Measurements from ENCODE around the gene INSL3. TPM values are rescaled to one million over a fixed set of nuclear protein-coding genes. Genes with fewer than 3 reads are reported as not detected.

Gene INSL3
- total and polyA plus RNA-seq, 2 of the 13 experiments (the other 11 are each of a cell fraction or from before 2014, with no cell fraction given), result 0.30 TPM; not detected in 1

DNA sequence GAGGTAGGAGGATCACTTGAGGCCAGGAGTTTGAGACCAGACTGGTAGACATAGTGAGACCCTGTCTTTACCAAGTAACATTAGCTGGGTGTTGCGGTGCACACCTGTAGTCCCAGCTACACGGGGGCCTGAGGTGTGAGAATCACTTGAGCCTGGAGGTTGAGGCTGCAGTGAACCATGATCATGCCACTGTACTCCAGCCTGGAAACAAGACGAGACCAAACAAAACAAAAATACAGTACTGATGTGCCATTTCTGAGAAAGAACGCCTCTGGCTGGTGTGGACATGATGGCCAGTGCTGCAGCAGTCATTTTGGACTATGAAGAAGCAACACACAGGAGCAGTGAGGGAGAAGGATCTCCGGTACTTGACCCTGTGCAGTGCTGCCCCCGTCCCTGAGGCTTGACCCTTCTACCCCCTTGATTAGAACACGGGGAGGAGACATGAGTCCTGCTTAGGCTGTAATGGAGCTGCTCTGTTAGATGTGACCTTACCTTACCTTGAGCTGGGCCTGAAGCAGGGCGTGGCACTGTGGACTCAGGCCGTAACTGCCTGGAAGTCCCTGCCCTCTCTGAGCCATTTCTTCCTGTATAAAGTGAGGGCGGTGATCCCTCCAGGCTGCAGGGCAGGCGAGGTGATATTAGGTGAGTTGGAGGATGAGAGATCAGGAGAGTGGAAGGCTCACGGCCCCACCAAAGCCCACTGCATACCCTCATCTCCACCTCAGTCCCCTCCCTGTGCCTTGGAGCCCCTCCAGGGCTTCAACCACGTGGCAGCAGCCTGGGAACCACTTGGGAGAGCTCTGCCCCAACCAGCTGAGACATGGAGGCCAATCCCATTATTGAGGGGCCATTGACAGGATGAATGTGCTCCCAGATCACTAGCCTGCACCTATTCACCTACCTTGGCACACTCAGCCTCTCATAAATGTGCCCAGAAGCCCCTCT is 44.3 kb upstream of the INSL3 start (continued):
- TF ChIP-seq ZNF576 (CRISPR knock-in tag; IDR thresholded peaks at IDR 0.05) (no peak), SSRP1 (CRISPR knock-in tag; IDR thresholded peaks at IDR 0.05) (no peak; the same call in none of the 2 replicates), REL (CRISPR knock-in tag; conservative IDR thresholded peaks at IDR 0.05) (no peak), IRF2 (CRISPR knock-in tag; IDR thresholded peaks at IDR 0.05) (no peak), BRCA1 (CRISPR knock-in tag; IDR thresholded peaks at IDR 0.05) (no peak), ZNF766 (CRISPR knock-in tag; IDR thresholded peaks at IDR 0.05; ENCODE audit: borderline replicate concordance) (no peak), THAP9 (CRISPR knock-in tag; IDR thresholded peaks at IDR 0.05; ENCODE audit: borderline replicate concordance) (no peak), ZNF724P (CRISPR knock-in tag; IDR thresholded peaks at IDR 0.05; ENCODE audit: borderline replicate concordance) (no peak), TBL1XR1 (IDR thresholded peaks at IDR 0.05; ENCODE audit: borderline replicate concordance, low read length, partially characterized antibody) (no peak), UBTF (CRISPR knock-in tag; IDR thresholded peaks at IDR 0.05) (no peak), GMEB1 (CRISPR knock-in tag; IDR thresholded peaks at IDR 0.05; ENCODE audit: borderline replicate concordance) (no peak), CSRNP2 (CRISPR knock-in tag; conservative IDR thresholded peaks at IDR 0.05; ENCODE audit: low read depth) (no peak), SIX4 (CRISPR knock-in tag; IDR thresholded peaks at IDR 0.05) (no peak), ZNF605 (CRISPR knock-in tag; IDR thresholded peaks at IDR 0.05) (no peak), RFXAP (CRISPR knock-in tag; IDR thresholded peaks at IDR 0.05; ENCODE audit: borderline replicate concordance) (no peak)
- TF ChIP-seq, protein P1, sequence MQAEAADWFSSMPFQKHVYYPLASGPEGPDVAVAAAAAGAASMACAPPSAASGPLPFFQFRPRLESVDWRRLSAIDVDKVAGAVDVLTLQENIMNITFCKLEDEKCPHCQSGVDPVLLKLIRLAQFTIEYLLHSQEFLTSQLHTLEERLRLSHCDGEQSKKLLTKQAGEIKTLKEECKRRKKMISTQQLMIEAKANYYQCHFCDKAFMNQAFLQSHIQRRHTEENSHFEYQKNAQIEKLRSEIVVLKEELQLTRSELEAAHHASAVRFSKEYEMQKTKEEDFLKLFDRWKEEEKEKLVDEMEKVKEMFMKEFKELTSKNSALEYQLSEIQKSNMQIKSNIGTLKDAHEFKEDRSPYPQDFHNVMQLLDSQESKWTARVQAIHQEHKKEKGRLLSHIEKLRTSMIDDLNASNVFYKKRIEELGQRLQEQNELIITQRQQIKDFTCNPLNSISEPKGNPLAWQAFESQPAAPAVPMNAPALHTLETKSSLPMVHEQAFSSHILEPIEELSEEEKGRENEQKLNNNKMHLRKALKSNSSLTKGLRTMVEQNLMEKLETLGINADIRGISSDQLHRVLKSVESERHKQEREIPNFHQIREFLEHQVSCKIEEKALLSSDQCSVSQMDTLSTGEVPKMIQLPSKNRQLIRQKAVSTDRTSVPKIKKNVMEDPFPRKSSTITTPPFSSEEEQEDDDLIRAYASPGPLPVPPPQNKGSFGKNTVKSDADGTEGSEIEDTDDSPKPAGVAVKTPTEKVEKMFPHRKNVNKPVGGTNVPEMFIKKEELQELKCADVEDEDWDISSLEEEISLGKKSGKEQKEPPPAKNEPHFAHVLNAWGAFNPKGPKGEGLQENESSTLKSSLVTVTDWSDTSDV (CRISPR knock-in tag; IDR thresholded peaks at IDR 0.05), result no peak
